Ascending aorta (tissue), 2 donors: ENCODE data around the gene TUBB4B. TPM values are rescaled to one million over a fixed set of nuclear protein-coding genes. Genes with fewer than 3 reads are reported as not detected.
A peak's percentile ranks its signal among the peaks of the same experiment; 100 is the strongest.

Experiments
- DNase-seq, 2 donors: peaks; one replicate each; pipeline ENCODE4 v3.0.0-alpha.2; 2019; ENCODE audit warnings: low spot score in 2 of 2
- H3K27ac ChIP-seq, 2 donors: fragments of 200-600 bp; sonication (generic); one replicate each; pipeline ENCODE4 v1.5.1; 2016 to 2017; ENCODE audit warnings: mild to moderate bottlenecking in 1 of 2
- H3K27me3 ChIP-seq: fragments of 200-600 bp; sonication (generic); one replicate; pipeline ENCODE4 v1.5.1; 2017
- H3K36me3 ChIP-seq, 2 donors: fragments of 200-600 bp; sonication (generic); one replicate each; pipeline ENCODE4 v1.5.1; 2016
- H3K4me1 ChIP-seq, 2 donors: fragments of 200-600 bp; sonication (generic); one replicate each; pipeline ENCODE4 v1.5.1; 2016 to 2017; ENCODE audit warnings: mild to moderate bottlenecking in 1 of 2
- H3K4me3 ChIP-seq, 2 donors: fragments of 200-600 bp; sonication (generic); one replicate each; pipeline ENCODE4 v1.5.1; 2016 to 2017; ENCODE audit warnings: mild to moderate bottlenecking in 1 of 2
- H3K9me3 ChIP-seq, 2 donors: fragments of 200-600 bp; sonication (generic); one replicate each; pipeline ENCODE4 v1.5.1; 2016
- intact Hi-C: fragments of 100-400 bp; cut with DNase I; formaldehyde crosslinking; loops from one replicate; pipeline ENCODE4 v1.15.1; 2023
- total RNA-seq: library from RNA; depleted of rRNA; stranded (reverse); fragments of >200 nt; gene quantifications from one replicate; pipeline ENCODE4 v1.1.0, GENCODE V29; 2016
- TF ChIP-seq, protein P1 (sequence below), 3 experiments: fragments of 200-600 bp in 2 of 3; fragments of 450-650 bp in 1 of 3; sonication (generic) in 2 of 3; IDR thresholded peaks; one replicate each; pipeline ENCODE4 v1.5.1; 2016 to 2019; ENCODE audit warnings: antibody characterized with exemption in 3 of 3, mild to moderate bottlenecking in 1 of 3, moderate library complexity in 1 of 3

TUBB4B gene
- total RNA-seq, 1 donor from 2014 or later: 403 TPM

DNA sequence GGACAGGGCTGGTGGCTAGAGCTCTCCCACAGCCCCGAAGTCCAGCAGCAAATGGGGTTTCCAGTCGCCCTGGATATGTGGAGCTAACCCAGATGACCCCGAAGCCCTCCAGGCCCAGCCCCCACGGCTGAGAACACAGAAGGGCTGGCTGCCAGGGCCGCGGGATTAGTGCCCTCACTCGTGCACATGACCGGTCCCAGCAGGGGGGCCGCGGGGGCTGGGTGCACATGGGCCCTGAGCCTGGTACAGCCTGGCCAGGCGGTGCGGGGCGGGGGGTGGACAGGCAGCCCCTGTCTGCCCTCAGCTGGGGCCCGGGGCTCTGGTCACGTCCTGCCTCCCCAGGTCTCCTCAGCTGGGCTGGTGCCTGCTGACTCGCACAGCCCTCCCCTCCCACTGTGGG, 46.7 kb upstream of the TUBB4B start:
- intact Hi-C loops: no loop called here
- TF ChIP-seq, protein P1, sequence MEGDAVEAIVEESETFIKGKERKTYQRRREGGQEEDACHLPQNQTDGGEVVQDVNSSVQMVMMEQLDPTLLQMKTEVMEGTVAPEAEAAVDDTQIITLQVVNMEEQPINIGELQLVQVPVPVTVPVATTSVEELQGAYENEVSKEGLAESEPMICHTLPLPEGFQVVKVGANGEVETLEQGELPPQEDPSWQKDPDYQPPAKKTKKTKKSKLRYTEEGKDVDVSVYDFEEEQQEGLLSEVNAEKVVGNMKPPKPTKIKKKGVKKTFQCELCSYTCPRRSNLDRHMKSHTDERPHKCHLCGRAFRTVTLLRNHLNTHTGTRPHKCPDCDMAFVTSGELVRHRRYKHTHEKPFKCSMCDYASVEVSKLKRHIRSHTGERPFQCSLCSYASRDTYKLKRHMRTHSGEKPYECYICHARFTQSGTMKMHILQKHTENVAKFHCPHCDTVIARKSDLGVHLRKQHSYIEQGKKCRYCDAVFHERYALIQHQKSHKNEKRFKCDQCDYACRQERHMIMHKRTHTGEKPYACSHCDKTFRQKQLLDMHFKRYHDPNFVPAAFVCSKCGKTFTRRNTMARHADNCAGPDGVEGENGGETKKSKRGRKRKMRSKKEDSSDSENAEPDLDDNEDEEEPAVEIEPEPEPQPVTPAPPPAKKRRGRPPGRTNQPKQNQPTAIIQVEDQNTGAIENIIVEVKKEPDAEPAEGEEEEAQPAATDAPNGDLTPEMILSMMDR (IDR thresholded peaks at IDR 0.05): no peak
- H3K27me3 ChIP-seq: no peaks in the 10 kb centered on the region
- H3K4me3 ChIP-seq: no peak overlapping the region
- H3K27ac ChIP-seq: no peak overlapping the region
- DNase-seq: no peak
- H3K4me1 ChIP-seq: peaks cover 10 to 27% of the 10 kb centered on the region in 2 donors
- no peaks in the 10 kb centered on the region for H3K9me3 ChIP-seq
- peaks cover 18 to 19% of the 10 kb centered on the region in 2 donors for H3K36me3 ChIP-seq

DNA sequence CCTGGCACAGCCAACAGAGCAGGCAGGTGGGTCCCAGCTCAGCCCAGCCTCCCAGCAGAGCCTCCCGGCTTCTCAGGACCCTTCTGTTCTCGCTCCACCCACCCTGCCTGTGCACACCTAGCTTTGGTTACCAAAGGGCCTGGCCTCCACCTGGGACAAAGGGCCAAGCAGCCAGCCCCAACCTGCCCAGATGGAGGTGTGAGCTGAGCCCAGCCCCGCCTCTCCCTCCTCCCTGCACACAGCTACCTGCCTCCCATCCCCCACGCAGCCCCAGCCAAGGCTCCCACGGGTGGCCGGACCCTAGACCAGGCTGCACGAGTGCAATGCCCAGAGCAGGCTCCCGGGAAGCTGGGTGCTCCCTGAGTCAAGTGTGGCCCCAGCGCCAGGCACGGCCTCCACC, 46.2 kb upstream of the TUBB4B start:
- Histone ChIP-seq H3K9me3 (no peaks in the 10 kb centered on the region), H3K27ac (no peak overlapping the region), H3K27me3 (no peaks in the 10 kb centered on the region), H3K4me1 (peaks cover 10 to 26% of the 10 kb centered on the region in 2 donors), H3K4me3 (no peak overlapping the region), H3K36me3 (peaks cover 16 to 17% of the 10 kb centered on the region in 2 donors)
- TF ChIP-seq, protein P1 (IDR thresholded peaks at IDR 0.05): no peak
- DNase-seq: no peak
- intact Hi-C loops: no loop called here

DNA sequence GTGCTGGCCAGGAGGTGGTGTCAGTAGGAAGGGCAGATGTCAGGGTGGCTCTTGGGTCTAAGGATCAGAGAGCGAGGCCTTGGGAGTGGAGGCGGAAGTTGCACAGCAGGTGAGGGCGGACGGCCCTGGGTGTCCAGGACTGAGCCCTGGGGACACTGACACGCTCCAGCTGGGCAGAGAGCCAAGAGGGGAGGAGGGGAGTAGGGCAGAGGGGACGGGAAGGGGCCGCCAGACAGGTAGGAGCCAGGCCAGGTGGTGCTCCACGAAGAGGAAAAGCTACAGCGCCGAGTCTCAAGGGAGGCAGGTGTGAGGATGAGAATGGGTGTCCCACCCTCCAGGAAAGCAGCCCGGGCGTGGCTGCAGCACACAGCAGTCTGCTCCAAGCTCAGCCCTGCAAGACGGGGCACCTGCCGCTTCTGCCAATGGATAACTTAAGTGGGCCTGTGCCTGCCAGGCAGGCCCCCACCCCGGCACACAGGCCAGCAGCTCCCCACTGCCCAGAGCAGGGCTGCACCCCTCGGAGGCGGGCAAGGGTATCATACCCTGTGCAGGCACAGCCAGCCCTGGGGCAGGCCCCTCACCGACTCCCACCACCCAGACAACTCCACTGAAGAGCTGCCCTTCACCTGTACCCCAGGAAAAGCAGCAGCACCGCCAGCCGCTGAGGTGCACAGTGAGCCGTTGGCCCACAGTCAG, 45.4 kb upstream of the TUBB4B start:
- H3K36me3 ChIP-seq: peaks cover 8 to 13% of the 10 kb centered on the region in 2 donors
- H3K9me3 ChIP-seq: no peaks in the 10 kb centered on the region
- TF ChIP-seq, protein P1 (IDR thresholded peaks at IDR 0.05): no peak
- intact Hi-C loops: no loop called here
- no peak overlapping the region for H3K27ac ChIP-seq
- peaks cover 5 to 19% of the 10 kb centered on the region in 2 donors for H3K4me1 ChIP-seq
- no peaks in the 10 kb centered on the region for H3K27me3 ChIP-seq
- H3K4me3 ChIP-seq: no peak overlapping the region
- no peak for DNase-seq

DNA sequence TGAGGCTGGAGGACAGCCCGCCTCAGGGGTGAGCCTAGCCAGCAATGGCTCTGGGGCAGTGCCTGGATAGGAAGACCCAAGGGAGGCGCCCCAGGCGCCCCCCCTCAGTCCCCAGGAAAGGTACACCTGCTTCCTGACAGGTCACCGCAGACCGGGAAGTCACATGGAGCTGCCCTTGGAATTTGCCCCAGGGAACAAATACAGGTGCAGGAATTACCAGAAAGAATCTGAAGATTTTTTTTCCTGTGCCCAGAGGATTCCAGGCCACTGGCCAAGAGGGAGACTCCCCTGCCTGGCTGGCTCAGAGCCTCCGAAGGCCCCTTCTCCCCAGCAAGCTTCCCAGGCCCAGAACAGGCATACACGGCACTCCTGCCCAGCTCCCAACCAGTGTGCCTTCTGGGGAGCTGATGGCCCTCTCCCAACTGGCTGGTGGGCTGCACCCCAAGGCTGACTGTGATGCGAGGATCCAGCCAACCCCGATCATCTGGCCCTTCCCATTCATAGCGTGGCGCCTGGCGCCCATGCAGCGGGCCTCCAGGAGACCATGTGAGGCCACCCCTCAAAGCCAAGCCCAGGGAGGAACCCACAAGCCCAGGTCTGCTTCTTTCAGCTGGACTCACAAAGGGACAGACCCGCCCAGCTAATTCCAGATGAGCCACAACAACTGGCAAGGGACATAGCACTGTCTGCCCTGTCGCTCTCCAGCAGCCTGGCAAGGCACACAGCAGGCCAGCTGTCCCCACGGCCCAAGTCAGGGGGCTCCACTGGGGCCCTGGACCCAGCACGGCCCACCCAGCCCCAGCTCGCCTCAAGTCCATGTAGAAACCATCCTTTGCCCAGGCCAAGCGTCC, 42.8 kb upstream of the TUBB4B start:
- no peak overlapping the region for H3K27ac ChIP-seq
- intact Hi-C loops: no loop called here
- H3K36me3 ChIP-seq: no peaks in the 10 kb centered on the region
- peak overlapping the region in 1 of 2 donors; percentile 73 for H3K4me3 ChIP-seq
- H3K9me3 ChIP-seq: no peaks in the 10 kb centered on the region
- no peak for DNase-seq
- TF ChIP-seq, protein P1 (IDR thresholded peaks at IDR 0.05): no peak
- peaks cover 9 to 28% of the 10 kb centered on the region in 2 donors for H3K4me1 ChIP-seq
- no peaks in the 10 kb centered on the region for H3K27me3 ChIP-seq

DNA sequence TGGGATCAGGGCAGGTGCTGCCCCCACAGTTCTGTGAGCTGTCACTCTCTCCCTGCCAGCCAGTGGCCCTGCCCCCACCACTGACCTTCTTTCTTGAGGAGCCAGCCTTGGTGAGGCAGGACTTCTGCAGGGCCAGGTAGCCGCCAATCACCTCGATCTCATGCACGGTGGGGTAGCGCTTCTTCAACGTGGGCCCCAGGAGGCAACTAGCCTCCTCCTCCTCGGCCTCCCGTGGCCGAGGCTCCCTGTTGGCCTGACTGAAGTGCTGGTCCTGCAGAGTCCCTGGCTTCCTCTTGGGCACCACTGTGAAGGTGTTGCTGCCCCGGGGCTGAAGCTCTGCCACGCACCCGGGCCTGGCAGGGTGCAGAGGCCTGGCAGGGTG, 42.2 kb upstream of the TUBB4B start:
- no peaks in the 10 kb centered on the region for H3K27me3 ChIP-seq
- TF ChIP-seq, protein P1 (IDR thresholded peaks at IDR 0.05): no peak
- no peak for DNase-seq
- H3K27ac ChIP-seq: no peak overlapping the region
- no peaks in the 10 kb centered on the region for H3K9me3 ChIP-seq
- peaks cover 10 to 35% of the 10 kb centered on the region in 2 donors for H3K4me1 ChIP-seq
- intact Hi-C loops: no loop called here
- peak overlapping the region in 1 of 2 donors; percentile 73 for H3K4me3 ChIP-seq
- no peaks in the 10 kb centered on the region for H3K36me3 ChIP-seq
